Measurements from ENCODE around the gene MINDY4B. TPM values are rescaled to one million over a fixed set of nuclear protein-coding genes. Genes with fewer than 3 reads are reported as not detected.
A peak's percentile ranks its signal among the peaks of the same experiment; 100 is the strongest.

MINDY4B gene
- total RNA-seq, 1 donor from 2014 or later: not detected

- DNase-seq (ENCODE audit: low read depth) (no peak), FAIRE-seq (no peak)
- Histone ChIP-seq H3K9me3 (ENCODE audit: insufficient read depth, low read depth, low read length) (no peaks in the 10 kb centered on the region), H3K9ac (ENCODE audit: low read length) (no peak overlapping the region), H4K20me1 (ENCODE audit: insufficient read depth, low read length) (no peaks in the 10 kb centered on the region), H3K4me1 (ENCODE audit: insufficient read depth, low read length) (no peaks in the 10 kb centered on the region), H3K4me2 (ENCODE audit: low read length) (no peak overlapping the region), H3K27ac (ENCODE audit: low read depth, low read length) (no peak overlapping the region), H3K4me3 (ENCODE audit: insufficient read depth, low read depth, low read length) (no peak overlapping the region), H3K27me3 (ENCODE audit: insufficient read depth, low read length) (peaks cover 11% of the 10 kb centered on the region), H3K79me2 (ENCODE audit: insufficient read depth, low read length) (no peaks in the 10 kb centered on the region), H2AFZ (ENCODE audit: low read depth, low read length) (no peak overlapping the region), H3K36me3 (ENCODE audit: insufficient read depth, low read length) (no peaks in the 10 kb centered on the region)
- peaks cover 13% of the 10 kb centered on the region for H3K27me3 Mint-ChIP-seq (ENCODE audit: low read depth, unreplicated experiment)
- no peaks in the 10 kb centered on the region for H3K9me3 Mint-ChIP-seq (ENCODE audit: unreplicated experiment)
- H3K27ac Mint-ChIP-seq (ENCODE audit: unreplicated experiment): no peak overlapping the region
- peaks cover 7% of the 10 kb centered on the region for H3K4me1 Mint-ChIP-seq (ENCODE audit: low read depth, unreplicated experiment)
- H3K36me3 Mint-ChIP-seq (ENCODE audit: low read depth, unreplicated experiment): no peaks in the 10 kb centered on the region
- no peak for TF ChIP-seq EZH2 (IDR thresholded peaks at IDR 0.05; ENCODE audit: insufficient read depth, low read length)
- TF ChIP-seq CTCF (IDR thresholded peaks at IDR 0.05; ENCODE audit: insufficient read depth, low read depth, low read length): no peak
- no peak overlapping the region for H3K4me3 Mint-ChIP-seq (ENCODE audit: unreplicated experiment)
These were observed 28.5 kb downstream of the MINDY4B start for GRCh38 chr3:150876611-150877265.

- no peaks in the 10 kb centered on the region for H3K4me1 ChIP-seq (ENCODE audit: insufficient read depth, low read length)
- no peak overlapping the region for H3K27ac ChIP-seq (ENCODE audit: low read depth, low read length)
- no peak overlapping the region for H3K4me2 ChIP-seq (ENCODE audit: low read length)
- no peaks in the 10 kb centered on the region for H3K9me3 ChIP-seq (ENCODE audit: insufficient read depth, low read depth, low read length)
- no peaks in the 10 kb centered on the region for H4K20me1 ChIP-seq (ENCODE audit: insufficient read depth, low read length)
- H3K36me3 Mint-ChIP-seq (ENCODE audit: low read depth, unreplicated experiment): no peaks in the 10 kb centered on the region
- H3K79me2 ChIP-seq (ENCODE audit: insufficient read depth, low read length): no peaks in the 10 kb centered on the region
- FAIRE-seq: no peak
- H3K27me3 Mint-ChIP-seq (ENCODE audit: low read depth, unreplicated experiment): peaks cover 11% of the 10 kb centered on the region
- no peak overlapping the region for H3K4me3 ChIP-seq (ENCODE audit: insufficient read depth, low read depth, low read length)
- H3K4me3 Mint-ChIP-seq (ENCODE audit: unreplicated experiment): no peak overlapping the region
- no peak for TF ChIP-seq CTCF (IDR thresholded peaks at IDR 0.05; ENCODE audit: insufficient read depth, low read depth, low read length)
- no peak for TF ChIP-seq EZH2 (IDR thresholded peaks at IDR 0.05; ENCODE audit: insufficient read depth, low read length)
- peaks cover 14% of the 10 kb centered on the region for H3K4me1 Mint-ChIP-seq (ENCODE audit: low read depth, unreplicated experiment)
- H3K9me3 Mint-ChIP-seq (ENCODE audit: unreplicated experiment): no peaks in the 10 kb centered on the region
- DNase-seq (ENCODE audit: low read depth): no peak
- no peak overlapping the region for H3K9ac ChIP-seq (ENCODE audit: low read length)
- no peak overlapping the region for H3K27ac Mint-ChIP-seq (ENCODE audit: unreplicated experiment)
- H3K36me3 ChIP-seq (ENCODE audit: insufficient read depth, low read length): no peaks in the 10 kb centered on the region
- H3K27me3 ChIP-seq (ENCODE audit: insufficient read depth, low read length): peaks cover 11% of the 10 kb centered on the region
- H2AFZ ChIP-seq (ENCODE audit: low read depth, low read length): no peak overlapping the region
These were observed 29.7 kb downstream of the MINDY4B start for GRCh38 chr3:150875548-150875947.

- TF ChIP-seq EZH2 (IDR thresholded peaks at IDR 0.05; ENCODE audit: insufficient read depth, low read length) (no peak), CTCF (IDR thresholded peaks at IDR 0.05; ENCODE audit: insufficient read depth, low read depth, low read length) (no peak)
- H3K36me3 ChIP-seq (ENCODE audit: insufficient read depth, low read length): no peaks in the 10 kb centered on the region
- no peak overlapping the region for H3K9ac ChIP-seq (ENCODE audit: low read length)
- H3K27ac ChIP-seq (ENCODE audit: low read depth, low read length): no peak overlapping the region
- H3K9me3 ChIP-seq (ENCODE audit: insufficient read depth, low read depth, low read length): no peaks in the 10 kb centered on the region
- H3K4me1 ChIP-seq (ENCODE audit: insufficient read depth, low read length): no peaks in the 10 kb centered on the region
- no peak overlapping the region for H3K4me3 ChIP-seq (ENCODE audit: insufficient read depth, low read depth, low read length)
- FAIRE-seq (no peak), DNase-seq (ENCODE audit: low read depth) (peak; percentile 36)
- H3K9me3 Mint-ChIP-seq (ENCODE audit: unreplicated experiment): no peaks in the 10 kb centered on the region
- H3K4me1 Mint-ChIP-seq (ENCODE audit: low read depth, unreplicated experiment): peaks cover 19% of the 10 kb centered on the region
- no peaks in the 10 kb centered on the region for H3K79me2 ChIP-seq (ENCODE audit: insufficient read depth, low read length)
- H4K20me1 ChIP-seq (ENCODE audit: insufficient read depth, low read length): no peaks in the 10 kb centered on the region
- H3K4me2 ChIP-seq (ENCODE audit: low read length): no peak overlapping the region
- peaks cover 7% of the 10 kb centered on the region for H3K27me3 Mint-ChIP-seq (ENCODE audit: low read depth, unreplicated experiment)
- no peaks in the 10 kb centered on the region for H3K36me3 Mint-ChIP-seq (ENCODE audit: low read depth, unreplicated experiment)
- no peak overlapping the region for H3K4me3 Mint-ChIP-seq (ENCODE audit: unreplicated experiment)
- H2AFZ ChIP-seq (ENCODE audit: low read depth, low read length): no peak overlapping the region
- H3K27me3 ChIP-seq (ENCODE audit: insufficient read depth, low read length): peaks cover 11% of the 10 kb centered on the region
- H3K27ac Mint-ChIP-seq (ENCODE audit: unreplicated experiment): peak overlapping the region; percentile 67
These were observed 30.5 kb downstream of the MINDY4B start for GRCh38 chr3:150874666-150875219.
